ENCODE results near the gene SMIM44.

Gene SMIM44

DNA sequence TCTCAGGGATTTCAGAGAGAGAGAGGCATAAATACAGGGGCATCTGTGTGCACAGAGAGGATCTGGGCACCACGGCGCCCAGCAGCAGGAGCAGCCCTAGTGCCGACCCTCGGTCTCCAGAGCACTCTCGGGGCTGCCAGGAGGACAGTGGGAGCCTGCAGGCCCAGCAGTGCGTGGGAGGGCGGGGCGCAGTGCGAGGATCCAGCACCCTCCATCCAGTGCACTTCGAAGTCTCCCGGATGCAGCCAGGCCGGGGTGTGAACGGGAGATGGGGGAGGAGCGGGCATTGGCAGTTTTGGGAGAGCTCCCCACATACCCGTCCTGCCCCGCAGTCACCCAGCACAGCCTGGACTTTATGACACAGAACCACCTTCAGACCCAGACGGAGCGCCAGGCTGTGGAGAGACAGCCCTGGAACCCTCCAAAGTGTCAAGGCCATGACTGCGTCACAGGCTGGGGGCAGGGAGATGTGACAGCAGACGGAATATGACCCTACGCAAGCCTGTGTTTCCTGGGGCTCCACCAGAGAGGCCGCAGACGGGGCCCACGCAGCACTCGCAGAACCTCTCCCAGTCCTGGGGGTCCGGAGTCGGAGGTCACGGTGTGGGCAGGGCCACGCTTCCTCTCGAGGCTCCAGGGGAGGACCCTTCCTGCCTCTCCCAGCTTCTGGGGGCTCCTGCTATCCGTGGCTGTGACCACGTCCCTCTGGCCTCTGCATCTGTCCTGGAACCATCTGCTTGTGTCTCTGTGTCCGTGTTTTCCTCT lies 41.0 kb upstream of the SMIM44 start:
- Histone ChIP-seq H3K27ac (ENCODE audit: low read length) (no peak overlapping the region), H3K36me3 (ENCODE audit: control insufficient read depth in 1 of 2, insufficient read depth in 2 of 2, low read length in 2 of 2) (peaks cover 18 to 64% of the 10 kb centered on the region in 2 donors)

DNA sequence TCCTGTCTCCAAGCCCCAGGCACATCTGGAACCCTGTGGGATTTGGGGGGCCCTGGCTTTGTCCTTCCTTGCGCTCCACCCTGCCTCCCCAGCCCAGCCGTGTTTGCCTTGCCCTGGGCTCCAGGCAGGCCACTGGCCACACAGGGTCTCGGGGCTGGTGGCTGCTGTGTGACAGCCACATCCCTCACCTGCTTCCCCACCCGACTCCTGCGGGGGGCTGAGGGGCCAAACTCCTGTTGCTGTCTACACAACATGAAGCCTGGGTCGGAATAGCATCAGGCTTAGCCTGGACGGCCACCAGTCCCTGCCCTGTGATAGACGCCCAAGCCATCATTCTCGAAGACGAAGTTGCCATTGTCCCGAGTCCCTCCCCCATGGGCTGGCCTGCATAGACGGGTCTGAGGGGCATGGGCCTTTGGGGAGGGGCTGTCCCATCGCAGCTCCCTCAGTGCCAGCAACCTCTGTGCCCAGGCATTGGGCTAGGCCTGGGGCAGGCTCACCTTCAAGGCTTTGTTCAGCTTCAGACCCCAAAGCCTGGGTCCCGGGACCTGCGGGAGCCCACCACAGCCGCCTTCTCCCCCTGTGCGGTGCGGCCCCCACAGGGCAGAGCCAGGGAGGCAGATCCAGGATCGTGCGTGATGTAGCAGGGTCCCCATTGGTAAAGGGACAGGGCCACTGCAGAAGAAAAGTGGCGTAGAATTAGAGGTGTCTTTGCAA lies 40.3 kb upstream of the SMIM44 start:
- Histone ChIP-seq H3K27me3 (ENCODE audit: low read depth, low read length) (no peaks in the 10 kb centered on the region), H3K36me3 (ENCODE audit: control insufficient read depth in 1 of 2, insufficient read depth in 2 of 2, low read length in 2 of 2) (peaks cover 18 to 68% of the 10 kb centered on the region in 2 donors), H3K9me3 (ENCODE audit: control insufficient read depth in 1 of 2, low read length in 2 of 2) (no peaks in the 10 kb centered on the region), H3K4me3 (ENCODE audit: low read depth in 1 of 2, low read length in 2 of 2) (no peak overlapping the region), H3K27ac (ENCODE audit: low read length) (no peak overlapping the region), H3K4me1 (ENCODE audit: control insufficient read depth in 1 of 2, insufficient read depth in 2 of 2, low read length in 2 of 2) (no peaks in the 10 kb centered on the region)

More for the DNA sequence above, 41.0 kb upstream of the SMIM44 start:
- Histone ChIP-seq H3K4me3 (ENCODE audit: low read depth in 1 of 2, low read length in 2 of 2) (no peak overlapping the region), H3K27me3 (ENCODE audit: low read depth, low read length) (no peaks in the 10 kb centered on the region), H3K9me3 (ENCODE audit: control insufficient read depth in 1 of 2, low read length in 2 of 2) (no peaks in the 10 kb centered on the region), H3K4me1 (ENCODE audit: control insufficient read depth in 1 of 2, insufficient read depth in 2 of 2, low read length in 2 of 2) (no peaks in the 10 kb centered on the region)

DNA sequence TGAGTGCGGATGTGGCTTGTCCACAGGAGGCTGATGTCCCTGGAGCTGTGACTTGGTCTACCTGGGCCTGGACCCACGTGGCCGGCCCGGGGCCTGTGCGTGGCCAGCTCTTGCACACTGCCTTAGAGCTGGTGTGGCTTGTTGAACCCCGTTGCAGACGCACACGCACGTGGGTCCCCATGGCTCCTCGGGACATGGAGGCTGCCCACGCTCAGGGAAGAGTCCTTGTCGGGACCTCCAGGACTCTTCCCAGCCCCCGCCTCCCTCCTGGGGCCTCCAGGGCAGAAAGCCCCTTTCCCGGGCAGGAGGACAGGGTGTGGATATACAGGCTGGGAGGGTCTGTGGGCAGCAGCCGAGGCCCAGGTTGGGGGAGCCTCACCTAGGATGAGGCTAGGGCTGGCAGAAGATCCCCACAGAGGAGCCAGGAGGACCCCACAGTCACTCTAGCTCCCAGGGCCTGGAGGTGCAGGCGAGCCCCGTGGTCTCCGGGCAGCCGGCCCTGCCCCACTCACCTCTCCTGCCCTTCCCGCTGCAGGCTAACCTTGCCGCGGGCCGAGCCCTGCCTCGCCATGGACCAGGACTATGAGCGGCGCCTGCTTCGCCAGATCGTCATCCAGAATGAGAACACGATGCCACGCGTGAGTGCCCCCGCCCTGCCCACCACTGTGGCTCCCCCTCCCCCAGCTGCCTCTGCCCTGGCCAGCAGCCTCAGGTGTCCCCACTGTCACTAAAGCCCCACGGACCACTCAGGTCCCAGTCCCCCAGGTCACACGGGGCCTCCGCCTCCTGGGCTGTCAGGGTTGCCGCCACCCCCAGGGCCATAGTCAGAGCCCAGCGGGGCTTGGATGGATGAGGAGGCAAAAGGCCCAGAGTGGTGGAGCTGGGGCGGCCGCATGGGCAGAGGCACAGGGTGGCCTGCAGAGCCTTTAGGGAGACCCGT lies 39.5 kb upstream of the SMIM44 start:
- Histone ChIP-seq H3K4me1 (ENCODE audit: control insufficient read depth in 1 of 2, insufficient read depth in 2 of 2, low read length in 2 of 2) (no peaks in the 10 kb centered on the region), H3K9me3 (ENCODE audit: control insufficient read depth in 1 of 2, low read length in 2 of 2) (no peaks in the 10 kb centered on the region), H3K27ac (ENCODE audit: low read length) (no peak overlapping the region), H3K36me3 (ENCODE audit: control insufficient read depth in 1 of 2, insufficient read depth in 2 of 2, low read length in 2 of 2) (peaks cover 18 to 60% of the 10 kb centered on the region in 2 donors), H3K27me3 (ENCODE audit: low read depth, low read length) (no peaks in the 10 kb centered on the region), H3K4me3 (ENCODE audit: low read depth in 1 of 2, low read length in 2 of 2) (no peak overlapping the region)

DNA sequence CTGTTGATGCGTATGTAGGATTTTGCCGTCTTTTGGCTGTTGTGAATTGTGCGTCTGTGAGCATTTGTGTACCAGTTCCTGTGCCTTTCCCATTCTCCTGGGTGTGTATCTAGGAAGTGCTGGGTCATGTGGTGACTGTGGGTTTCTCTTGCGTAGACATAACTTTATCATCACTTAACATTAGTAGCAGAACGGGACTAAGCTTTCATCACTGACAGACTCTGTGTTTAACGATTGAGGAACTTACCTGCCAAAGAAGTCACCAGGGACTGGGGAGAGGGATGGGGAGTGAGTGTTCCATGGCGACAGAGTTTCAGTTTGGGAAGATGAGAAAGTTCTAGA lies 37.8 kb upstream of the SMIM44 start:
- Histone ChIP-seq H3K36me3 (ENCODE audit: control insufficient read depth in 1 of 2, insufficient read depth in 2 of 2, low read length in 2 of 2) (peaks cover 15 to 46% of the 10 kb centered on the region in 2 donors), H3K27me3 (ENCODE audit: low read depth, low read length) (no peaks in the 10 kb centered on the region), H3K9me3 (ENCODE audit: control insufficient read depth in 1 of 2, low read length in 2 of 2) (no peaks in the 10 kb centered on the region), H3K4me1 (ENCODE audit: control insufficient read depth in 1 of 2, insufficient read depth in 2 of 2, low read length in 2 of 2) (peaks cover 0 to 9% of the 10 kb centered on the region in 2 donors), H3K4me3 (ENCODE audit: low read depth in 1 of 2, low read length in 2 of 2) (no peak overlapping the region), H3K27ac (ENCODE audit: low read length) (no peak overlapping the region)

DNA sequence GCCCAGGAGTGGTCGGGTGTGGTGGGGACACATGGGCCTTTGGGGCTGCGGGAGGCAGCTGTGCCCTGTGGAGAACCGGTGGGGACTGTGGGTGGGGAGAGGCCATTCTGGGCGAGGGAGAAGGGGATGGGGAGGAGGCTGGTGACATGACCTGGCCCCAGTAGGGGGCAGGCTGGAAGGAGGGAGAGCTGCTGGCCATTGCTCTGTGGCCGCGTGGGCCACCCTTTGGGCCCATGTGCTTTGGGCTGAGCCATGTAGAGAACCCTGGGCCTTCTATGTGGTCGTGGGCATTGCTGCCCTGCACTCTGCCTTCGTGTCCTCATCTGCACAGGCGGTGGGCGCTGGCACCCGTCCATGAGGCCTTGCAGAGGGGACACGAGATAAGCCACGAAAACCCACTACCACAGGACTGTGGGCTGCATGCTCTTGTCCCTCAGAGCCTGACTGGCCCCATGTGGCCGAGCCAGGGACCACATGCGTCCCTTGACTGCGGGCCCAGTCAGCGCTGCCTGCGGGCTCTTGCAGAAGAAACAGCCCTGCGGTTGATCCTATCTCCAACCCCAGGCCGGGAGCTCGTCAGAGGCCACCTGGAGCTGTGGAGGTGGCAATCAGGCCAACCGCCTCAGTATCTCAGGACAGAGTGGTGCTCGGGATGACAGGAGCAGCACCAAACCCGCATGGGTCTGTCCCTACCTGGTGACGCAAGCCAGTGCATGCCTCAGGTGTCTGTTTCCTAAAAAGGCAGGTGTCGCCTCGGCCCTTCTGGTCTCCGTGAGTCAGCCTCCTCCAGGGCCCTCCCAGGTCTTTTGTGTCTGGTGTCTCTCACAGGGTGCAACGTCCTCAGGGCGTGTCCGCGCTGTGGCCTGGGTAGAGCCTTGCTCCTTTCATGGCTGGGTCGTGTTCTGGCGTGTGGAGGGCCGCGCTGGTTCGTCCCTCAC lies 37.2 kb upstream of the SMIM44 start:
- Histone ChIP-seq H3K27ac (ENCODE audit: low read length) (no peak overlapping the region), H3K9me3 (ENCODE audit: control insufficient read depth in 1 of 2, low read length in 2 of 2) (no peaks in the 10 kb centered on the region), H3K36me3 (ENCODE audit: control insufficient read depth in 1 of 2, insufficient read depth in 2 of 2, low read length in 2 of 2) (peaks cover 15 to 40% of the 10 kb centered on the region in 2 donors), H3K27me3 (ENCODE audit: low read depth, low read length) (no peaks in the 10 kb centered on the region), H3K4me1 (ENCODE audit: control insufficient read depth in 1 of 2, insufficient read depth in 2 of 2, low read length in 2 of 2) (peaks cover 0 to 14% of the 10 kb centered on the region in 2 donors), H3K4me3 (ENCODE audit: low read depth in 1 of 2, low read length in 2 of 2) (no peak overlapping the region)

DNA sequence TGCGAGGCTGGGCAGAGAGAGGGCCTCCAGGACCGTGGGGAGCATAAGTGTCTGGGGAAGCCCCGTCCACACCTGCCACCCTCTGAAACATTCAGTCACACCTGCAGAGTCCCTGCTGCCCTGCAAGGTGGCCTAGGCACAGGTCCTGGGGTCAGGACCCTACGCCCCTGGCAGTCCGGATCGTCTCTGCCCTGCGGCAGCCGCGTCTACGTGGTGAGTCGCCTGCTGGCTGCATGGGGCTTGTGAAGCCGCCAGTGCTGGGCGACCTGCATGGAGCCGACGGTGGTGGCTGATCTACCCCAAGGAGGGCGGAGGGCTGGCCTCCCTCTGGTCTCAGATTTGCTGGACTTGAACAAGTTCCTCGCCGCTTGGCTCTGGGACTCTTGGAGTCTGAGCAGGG lies 35.9 kb upstream of the SMIM44 start:
- peaks cover 8 to 31% of the 10 kb centered on the region in 2 donors for H3K36me3 ChIP-seq (ENCODE audit: control insufficient read depth in 1 of 2, insufficient read depth in 2 of 2, low read length in 2 of 2)

DNA sequence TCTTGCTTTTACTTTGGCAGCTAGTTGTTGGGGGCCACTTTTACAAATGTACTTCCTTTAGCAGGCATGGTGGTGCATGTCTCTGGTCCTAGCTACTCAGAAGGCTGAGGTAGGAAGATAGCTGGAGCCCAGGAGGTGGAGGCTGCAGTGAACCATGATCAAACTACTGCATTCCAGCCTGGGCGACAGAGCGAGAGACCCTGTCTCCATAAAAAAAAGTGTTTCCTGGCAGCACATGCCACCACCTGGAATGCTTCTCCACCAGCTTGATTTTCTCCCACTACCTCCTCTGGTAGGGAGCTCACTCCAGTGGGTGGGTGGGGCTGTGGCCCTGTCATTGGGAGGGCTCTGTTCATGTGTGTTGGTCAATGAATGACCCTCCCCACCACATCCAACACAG lies 35.4 kb upstream of the SMIM44 start:
- no peaks in the 10 kb centered on the region for H3K27me3 ChIP-seq (ENCODE audit: low read depth, low read length)
- peaks cover 7 to 27% of the 10 kb centered on the region in 2 donors for H3K36me3 ChIP-seq (ENCODE audit: control insufficient read depth in 1 of 2, insufficient read depth in 2 of 2, low read length in 2 of 2)
- H3K27ac ChIP-seq (ENCODE audit: low read length) = no peak overlapping the region
- no peaks in the 10 kb centered on the region for H3K9me3 ChIP-seq (ENCODE audit: control insufficient read depth in 1 of 2, low read length in 2 of 2)
- no peak overlapping the region for H3K4me3 ChIP-seq (ENCODE audit: low read depth in 1 of 2, low read length in 2 of 2)
- H3K4me1 ChIP-seq (ENCODE audit: control insufficient read depth in 1 of 2, insufficient read depth in 2 of 2, low read length in 2 of 2) = peaks cover 0 to 14% of the 10 kb centered on the region in 2 donors

More for the DNA sequence above, 35.9 kb upstream of the SMIM44 start:
- Histone ChIP-seq H3K4me3 (ENCODE audit: low read depth in 1 of 2, low read length in 2 of 2) (no peak overlapping the region), H3K27me3 (ENCODE audit: low read depth, low read length) (no peaks in the 10 kb centered on the region), H3K9me3 (ENCODE audit: control insufficient read depth in 1 of 2, low read length in 2 of 2) (no peaks in the 10 kb centered on the region), H3K27ac (ENCODE audit: low read length) (no peak overlapping the region), H3K4me1 (ENCODE audit: control insufficient read depth in 1 of 2, insufficient read depth in 2 of 2, low read length in 2 of 2) (peaks cover 0 to 14% of the 10 kb centered on the region in 2 donors)

DNA sequence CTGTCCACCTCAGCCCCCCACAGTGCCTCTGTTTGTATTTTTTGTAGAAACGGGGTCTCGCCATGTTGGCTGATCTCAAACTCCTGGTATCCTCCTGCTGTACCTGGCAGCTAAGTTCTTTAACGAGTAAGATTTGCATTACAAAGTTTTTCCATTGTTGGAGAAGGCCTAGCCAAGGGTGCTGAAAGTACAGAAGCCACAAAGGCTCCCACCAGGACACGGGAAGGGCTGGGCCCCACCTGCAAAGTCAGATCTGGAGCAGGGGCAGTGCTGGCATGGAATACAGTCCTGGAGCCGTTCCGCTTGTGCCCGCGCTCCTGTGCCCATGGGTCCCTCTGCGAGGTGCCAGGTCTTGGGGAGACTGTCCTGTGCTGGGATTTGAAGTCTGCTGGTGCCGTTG lies 35.0 kb upstream of the SMIM44 start:
- peaks cover 0 to 14% of the 10 kb centered on the region in 2 donors for H3K4me1 ChIP-seq (ENCODE audit: control insufficient read depth in 1 of 2, insufficient read depth in 2 of 2, low read length in 2 of 2)
- no peak overlapping the region for H3K4me3 ChIP-seq (ENCODE audit: low read depth in 1 of 2, low read length in 2 of 2)
- no peak overlapping the region for H3K27ac ChIP-seq (ENCODE audit: low read length)
- H3K27me3 ChIP-seq (ENCODE audit: low read depth, low read length) = no peaks in the 10 kb centered on the region
- H3K9me3 ChIP-seq (ENCODE audit: control insufficient read depth in 1 of 2, low read length in 2 of 2) = no peaks in the 10 kb centered on the region
- H3K36me3 ChIP-seq (ENCODE audit: control insufficient read depth in 1 of 2, insufficient read depth in 2 of 2, low read length in 2 of 2) = peaks cover 5 to 23% of the 10 kb centered on the region in 2 donors

DNA sequence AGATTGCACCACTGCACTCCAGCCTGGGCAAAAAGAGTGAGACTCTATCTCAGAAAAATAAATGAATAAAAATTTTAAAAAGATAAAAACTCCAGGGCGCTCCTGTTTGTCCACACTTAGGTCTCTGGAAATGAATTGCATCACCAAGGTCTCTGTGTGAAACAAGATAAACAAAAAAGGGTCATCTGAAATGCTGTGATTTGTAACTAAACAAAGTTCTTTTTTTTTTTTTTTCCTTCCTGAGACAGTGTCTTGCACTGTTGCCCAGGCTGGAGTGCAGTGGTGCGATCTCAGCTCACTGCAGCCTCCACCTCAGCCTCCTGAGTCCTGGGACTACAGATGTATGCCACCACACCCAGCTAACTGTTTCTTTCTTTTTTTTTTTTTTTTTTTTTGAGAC lies 34.4 kb upstream of the SMIM44 start:
- peaks cover 0 to 14% of the 10 kb centered on the region in 2 donors for H3K4me1 ChIP-seq (ENCODE audit: control insufficient read depth in 1 of 2, insufficient read depth in 2 of 2, low read length in 2 of 2)
- no peak overlapping the region for H3K4me3 ChIP-seq (ENCODE audit: low read depth in 1 of 2, low read length in 2 of 2)
- no peak overlapping the region for H3K27ac ChIP-seq (ENCODE audit: low read length)
- H3K27me3 ChIP-seq (ENCODE audit: low read depth, low read length) = no peaks in the 10 kb centered on the region
- peaks cover 5 to 17% of the 10 kb centered on the region in 2 donors for H3K36me3 ChIP-seq (ENCODE audit: control insufficient read depth in 1 of 2, insufficient read depth in 2 of 2, low read length in 2 of 2)
- H3K9me3 ChIP-seq (ENCODE audit: control insufficient read depth in 1 of 2, low read length in 2 of 2) = no peaks in the 10 kb centered on the region

DNA sequence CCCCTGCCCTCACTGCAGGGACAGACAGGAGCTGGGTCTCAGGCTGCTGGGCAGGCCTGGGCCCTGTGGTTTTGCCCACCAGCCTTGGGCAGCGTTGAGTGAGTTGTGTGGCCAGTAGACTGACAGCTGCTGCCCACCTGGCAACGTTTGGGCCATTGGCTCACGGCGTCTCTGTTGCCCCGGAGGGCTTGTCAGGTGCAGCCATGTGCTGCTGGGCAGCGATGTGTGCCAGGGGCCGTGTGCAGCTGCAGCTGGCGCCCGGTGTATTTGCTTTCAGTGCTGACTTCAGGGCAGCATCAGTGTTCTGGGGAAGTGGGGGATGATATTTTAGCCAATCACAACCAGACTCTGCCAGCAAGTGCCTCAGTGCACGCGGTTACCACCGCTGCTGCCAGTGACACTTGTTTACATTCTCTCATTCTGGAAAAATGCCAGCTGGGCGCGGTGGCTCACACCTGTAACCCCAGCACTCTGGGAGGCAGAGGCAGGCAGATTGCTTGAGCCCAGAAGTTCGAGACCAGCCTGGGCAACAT lies 33.5 kb upstream of the SMIM44 start:
- Histone ChIP-seq H3K4me1 (ENCODE audit: control insufficient read depth in 1 of 2, insufficient read depth in 2 of 2, low read length in 2 of 2) (peaks cover 0 to 14% of the 10 kb centered on the region in 2 donors), H3K27ac (ENCODE audit: low read length) (no peak overlapping the region)

More for the DNA sequence above, 33.5 kb upstream of the SMIM44 start:
- Histone ChIP-seq H3K4me3 (ENCODE audit: low read depth in 1 of 2, low read length in 2 of 2) (no peak overlapping the region), H3K9me3 (ENCODE audit: control insufficient read depth in 1 of 2, low read length in 2 of 2) (no peaks in the 10 kb centered on the region), H3K27me3 (ENCODE audit: low read depth, low read length) (no peaks in the 10 kb centered on the region), H3K36me3 (ENCODE audit: control insufficient read depth in 1 of 2, insufficient read depth in 2 of 2, low read length in 2 of 2) (peaks cover 5 to 12% of the 10 kb centered on the region in 2 donors)

Measured in muscle layer of duodenum (tissue), 2 donors.